ENCODE data around the gene VIM.

Gene VIM

DNA sequence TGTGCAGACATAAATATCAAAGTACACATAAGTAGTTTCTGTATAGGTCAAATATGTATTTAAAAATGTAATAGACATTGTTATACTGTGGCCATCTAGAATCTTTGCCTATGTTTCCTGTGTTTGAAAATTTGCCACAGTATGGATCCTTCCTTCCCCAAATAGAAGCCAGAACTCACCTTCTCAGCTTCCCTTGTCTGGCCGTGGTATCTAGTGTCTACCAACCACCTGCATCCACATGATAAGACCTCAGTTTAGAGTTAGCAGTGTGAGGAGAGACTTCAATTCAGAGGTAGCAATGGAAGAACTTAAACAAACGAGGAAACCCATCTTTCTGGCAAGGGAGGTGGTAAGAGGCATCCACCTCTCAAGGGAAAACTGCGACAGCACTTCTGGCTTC, 31.5 kb upstream of the VIM start:
- Histone ChIP-seq H3K27me3 (ENCODE audit: control insufficient read depth in 2 of 2, insufficient read depth in 2 of 2, low read length in 2 of 2) (no peaks in the 10 kb centered on the region), H3K4me1 (ENCODE audit: control insufficient read depth in 2 of 2, insufficient read depth in 2 of 2, low read length in 2 of 2) (peaks cover 0 to under 1% of the 10 kb centered on the region in 2 donors), H3K36me3 (ENCODE audit: control insufficient read depth in 2 of 2, insufficient read depth in 2 of 2, low read length in 2 of 2) (no peaks in the 10 kb centered on the region), H3K4me3 (ENCODE audit: low read length in 2 of 2) (no peak overlapping the region), H3K27ac (ENCODE audit: low read depth in 2 of 2, low read length in 2 of 2) (no peak overlapping the region), H3K9ac (ENCODE audit: low read depth in 1 of 2, low read length in 2 of 2) (no peak overlapping the region), H3K9me3 (ENCODE audit: control insufficient read depth in 2 of 2, low read length in 2 of 2) (no peaks in the 10 kb centered on the region)

DNA sequence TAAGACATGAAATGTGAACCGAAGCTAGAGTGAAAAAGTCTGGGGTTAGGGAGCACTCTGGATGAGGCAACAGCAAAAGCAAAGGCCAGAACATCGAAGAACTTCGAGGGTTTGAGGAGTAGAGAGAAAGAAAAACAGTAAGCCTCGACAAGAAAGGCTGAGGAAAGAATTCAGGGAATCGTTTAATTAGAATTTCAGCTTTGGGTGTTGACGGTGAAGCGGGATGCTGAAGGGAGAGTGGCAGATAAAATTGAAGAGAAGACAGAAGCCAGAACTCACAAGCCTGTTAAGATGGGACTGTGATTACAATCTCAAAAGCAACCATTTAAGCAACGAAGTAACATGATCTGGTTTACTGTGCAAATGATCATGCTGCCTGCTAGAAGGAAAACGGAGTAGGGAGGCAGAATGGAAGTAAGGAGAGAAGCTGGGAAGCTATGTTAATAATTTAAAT, 28.7 kb upstream of the VIM start:
- Histone ChIP-seq H3K36me3 (ENCODE audit: control insufficient read depth in 2 of 2, insufficient read depth in 2 of 2, low read length in 2 of 2) (no peaks in the 10 kb centered on the region), H3K4me3 (ENCODE audit: low read length in 2 of 2) (no peak overlapping the region), H3K27ac (ENCODE audit: low read depth in 2 of 2, low read length in 2 of 2) (peak overlapping the region; percentile 6 to 91), H3K9ac (ENCODE audit: low read depth in 1 of 2, low read length in 2 of 2) (peak overlapping the region in 1 of 2 donors; percentile 5), H3K27me3 (ENCODE audit: control insufficient read depth in 2 of 2, insufficient read depth in 2 of 2, low read length in 2 of 2) (no peaks in the 10 kb centered on the region), H3K9me3 (ENCODE audit: control insufficient read depth in 2 of 2, low read length in 2 of 2) (no peaks in the 10 kb centered on the region), H3K4me1 (ENCODE audit: control insufficient read depth in 2 of 2, insufficient read depth in 2 of 2, low read length in 2 of 2) (peaks cover 0 to 5% of the 10 kb centered on the region in 2 donors)

DNA sequence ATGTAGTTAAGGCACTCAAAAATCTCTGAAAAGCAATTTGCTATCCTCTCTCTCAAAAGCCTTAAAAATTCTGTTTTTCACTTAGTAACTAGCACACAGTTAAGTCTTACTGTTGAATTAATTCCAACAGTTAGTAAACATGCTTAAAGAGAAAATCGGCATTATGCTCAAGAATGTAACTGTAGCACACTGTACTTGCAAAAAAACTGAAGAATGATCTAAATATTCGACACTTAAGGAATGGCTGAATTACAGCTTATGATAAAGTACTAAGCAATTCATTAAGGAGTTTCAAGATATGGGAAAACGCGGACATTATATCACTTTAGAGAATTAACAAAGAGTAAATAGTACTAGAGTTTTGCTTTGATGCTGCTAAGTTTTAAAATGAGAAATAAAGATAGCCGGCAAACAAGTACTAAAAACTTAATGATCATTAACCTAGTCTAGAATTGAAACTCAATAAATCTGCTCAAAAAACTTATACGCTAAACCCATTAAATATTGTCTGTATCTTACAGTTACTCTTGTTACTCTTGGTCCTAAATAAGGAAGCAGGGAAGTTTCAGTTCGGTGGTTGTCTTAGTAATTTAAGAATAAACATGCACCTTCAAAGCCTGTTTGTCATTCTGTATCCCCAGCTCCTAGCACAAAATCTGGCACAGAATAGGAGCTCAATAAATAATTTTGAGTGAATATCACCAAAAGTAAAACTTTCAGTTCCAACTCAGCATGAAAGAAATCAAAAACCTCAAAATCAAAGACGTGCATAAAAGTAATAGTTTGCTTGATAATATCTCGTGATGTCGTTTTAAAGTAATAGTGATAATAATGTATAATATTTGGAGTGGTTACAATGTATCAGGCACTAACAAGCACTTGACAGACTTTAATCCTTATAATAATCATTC, 27.8 kb upstream of the VIM start:
- H3K27me3 ChIP-seq (ENCODE audit: control insufficient read depth in 2 of 2, insufficient read depth in 2 of 2, low read length in 2 of 2) = no peaks in the 10 kb centered on the region
- no peaks in the 10 kb centered on the region for H3K36me3 ChIP-seq (ENCODE audit: control insufficient read depth in 2 of 2, insufficient read depth in 2 of 2, low read length in 2 of 2)
- peaks cover 0 to 5% of the 10 kb centered on the region in 2 donors for H3K4me1 ChIP-seq (ENCODE audit: control insufficient read depth in 2 of 2, insufficient read depth in 2 of 2, low read length in 2 of 2)
- peak overlapping the region; percentile 91 to 96 for H3K27ac ChIP-seq (ENCODE audit: low read depth in 2 of 2, low read length in 2 of 2)
- no peaks in the 10 kb centered on the region for H3K9me3 ChIP-seq (ENCODE audit: control insufficient read depth in 2 of 2, low read length in 2 of 2)
- peak overlapping the region; percentile 86 to 87 for H3K9ac ChIP-seq (ENCODE audit: low read depth in 1 of 2, low read length in 2 of 2)
- peak overlapping the region; percentile 80 to 87 for H3K4me3 ChIP-seq (ENCODE audit: low read length in 2 of 2)

DNA sequence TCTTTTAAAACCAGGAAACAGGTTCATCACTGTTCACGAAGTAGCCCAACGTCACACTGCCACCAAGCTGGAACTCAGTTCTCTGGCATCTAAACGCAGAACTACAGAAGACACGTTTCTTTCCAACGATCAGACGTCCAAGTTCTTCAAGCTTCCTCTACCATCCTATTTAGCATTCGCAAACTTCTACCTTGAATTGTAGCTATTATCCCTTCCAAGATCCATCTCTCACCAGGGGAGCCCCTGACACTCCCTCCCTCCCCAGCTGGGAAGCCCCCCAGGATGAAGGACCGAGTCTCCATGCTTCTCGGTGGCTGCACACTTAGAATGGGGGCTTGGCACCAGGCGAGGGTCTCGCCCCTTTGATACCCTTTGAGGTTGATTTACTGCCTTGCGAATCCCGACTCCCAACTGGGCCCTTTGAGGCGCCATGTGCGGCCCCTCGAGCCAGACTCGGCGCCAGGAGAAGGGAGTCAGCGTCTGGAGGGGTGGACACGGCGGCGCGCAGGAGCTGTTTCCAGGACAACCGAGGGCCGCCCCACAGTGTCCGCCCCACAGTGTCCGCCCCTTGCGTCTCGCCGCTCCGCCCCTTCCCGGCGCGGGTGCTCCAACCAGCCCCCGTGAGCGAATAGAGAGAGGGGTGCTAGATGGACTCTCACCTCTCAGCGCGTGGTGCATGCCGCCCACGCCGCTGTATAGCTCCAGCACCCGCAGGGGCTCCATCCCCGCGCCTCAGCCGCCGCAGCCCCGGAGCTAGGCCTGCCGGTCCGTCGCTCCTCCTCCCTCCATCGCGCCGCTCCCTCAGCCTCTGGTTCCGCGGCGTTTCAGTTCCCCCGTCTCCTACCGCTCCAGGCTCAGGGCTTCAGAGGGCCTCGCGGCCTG, 26.9 kb upstream of the VIM start, which contains the start of gene TRDMT1:
TSS of gene TRDMT1 (minus strand) at position 761 of the 882 bp plus-strand sequence. CDS start at position 723, 38 bp downstream.
- Histone ChIP-seq H3K9ac (ENCODE audit: low read depth in 1 of 2, low read length in 2 of 2) (peak within 1 kb of the TSS; percentile 86 to 87), H3K4me3 (ENCODE audit: low read length in 2 of 2) (peak within 1 kb of the TSS; percentile 80 to 87), H3K27ac (ENCODE audit: low read depth in 2 of 2, low read length in 2 of 2) (peak within 1 kb of the TSS; percentile 91 to 96), H3K27me3 (ENCODE audit: control insufficient read depth in 2 of 2, insufficient read depth in 2 of 2, low read length in 2 of 2) (no peaks in the 10 kb centered on the region), H3K4me1 (ENCODE audit: control insufficient read depth in 2 of 2, insufficient read depth in 2 of 2, low read length in 2 of 2) (peaks cover 0 to 5% of the 10 kb centered on the region in 2 donors), H3K9me3 (ENCODE audit: control insufficient read depth in 2 of 2, low read length in 2 of 2) (no peaks in the 10 kb centered on the region), H3K36me3 (ENCODE audit: control insufficient read depth in 2 of 2, insufficient read depth in 2 of 2, low read length in 2 of 2) (no peaks in the 10 kb centered on the region)

DNA sequence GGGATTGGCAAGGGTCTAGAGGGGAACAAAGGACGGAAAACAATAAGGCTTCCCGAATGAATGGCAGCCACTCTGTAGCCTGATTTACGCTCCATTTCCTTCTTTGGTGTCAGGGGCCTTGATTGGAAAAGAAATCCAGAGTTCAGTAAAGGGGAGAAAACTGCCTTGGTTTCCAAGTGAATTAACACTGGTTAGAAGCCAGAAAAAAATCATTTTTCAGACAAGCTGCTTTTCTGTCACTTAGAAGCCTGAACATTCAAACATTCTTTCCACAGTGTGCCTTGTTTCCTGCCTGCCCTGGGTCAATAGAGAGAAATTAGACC, 26.3 kb upstream of the VIM start:
- H3K27me3 ChIP-seq (ENCODE audit: control insufficient read depth in 2 of 2, insufficient read depth in 2 of 2, low read length in 2 of 2) = no peaks in the 10 kb centered on the region
- H3K9ac ChIP-seq (ENCODE audit: low read depth in 1 of 2, low read length in 2 of 2) = peak overlapping the region; percentile 86 to 87
- no peaks in the 10 kb centered on the region for H3K36me3 ChIP-seq (ENCODE audit: control insufficient read depth in 2 of 2, insufficient read depth in 2 of 2, low read length in 2 of 2)
- H3K4me1 ChIP-seq (ENCODE audit: control insufficient read depth in 2 of 2, insufficient read depth in 2 of 2, low read length in 2 of 2) = peaks cover 0 to 5% of the 10 kb centered on the region in 2 donors
- H3K27ac ChIP-seq (ENCODE audit: low read depth in 2 of 2, low read length in 2 of 2) = peak overlapping the region; percentile 91 to 96
- no peaks in the 10 kb centered on the region for H3K9me3 ChIP-seq (ENCODE audit: control insufficient read depth in 2 of 2, low read length in 2 of 2)
- peak overlapping the region; percentile 80 to 87 for H3K4me3 ChIP-seq (ENCODE audit: low read length in 2 of 2)

DNA sequence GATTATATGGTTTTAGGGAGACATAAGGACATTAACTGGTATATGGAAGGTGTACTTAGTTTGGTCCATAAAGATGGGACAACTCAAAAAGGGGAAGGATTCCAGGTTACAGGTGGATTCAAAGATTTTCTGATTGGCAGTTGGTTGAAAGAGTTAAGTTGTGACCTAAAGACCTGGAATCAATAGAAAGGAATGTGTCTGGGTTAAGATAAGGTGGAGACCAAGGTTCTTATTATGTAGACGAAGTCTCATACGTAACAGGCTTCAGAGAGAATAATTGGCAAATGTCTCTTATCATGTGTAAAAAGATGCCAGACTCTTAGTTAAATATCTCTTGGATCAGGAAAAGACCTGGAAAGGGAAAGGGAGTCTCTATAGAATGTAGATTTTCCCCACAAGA, 25.5 kb upstream of the VIM start:
- Histone ChIP-seq H3K9ac (ENCODE audit: low read depth in 1 of 2, low read length in 2 of 2) (no peak overlapping the region), H3K36me3 (ENCODE audit: control insufficient read depth in 2 of 2, insufficient read depth in 2 of 2, low read length in 2 of 2) (no peaks in the 10 kb centered on the region), H3K4me3 (ENCODE audit: low read length in 2 of 2) (no peak overlapping the region), H3K4me1 (ENCODE audit: control insufficient read depth in 2 of 2, insufficient read depth in 2 of 2, low read length in 2 of 2) (peaks cover 0 to 5% of the 10 kb centered on the region in 2 donors), H3K27ac (ENCODE audit: low read depth in 2 of 2, low read length in 2 of 2) (no peak overlapping the region), H3K27me3 (ENCODE audit: control insufficient read depth in 2 of 2, insufficient read depth in 2 of 2, low read length in 2 of 2) (no peaks in the 10 kb centered on the region), H3K9me3 (ENCODE audit: control insufficient read depth in 2 of 2, low read length in 2 of 2) (no peaks in the 10 kb centered on the region)

DNA sequence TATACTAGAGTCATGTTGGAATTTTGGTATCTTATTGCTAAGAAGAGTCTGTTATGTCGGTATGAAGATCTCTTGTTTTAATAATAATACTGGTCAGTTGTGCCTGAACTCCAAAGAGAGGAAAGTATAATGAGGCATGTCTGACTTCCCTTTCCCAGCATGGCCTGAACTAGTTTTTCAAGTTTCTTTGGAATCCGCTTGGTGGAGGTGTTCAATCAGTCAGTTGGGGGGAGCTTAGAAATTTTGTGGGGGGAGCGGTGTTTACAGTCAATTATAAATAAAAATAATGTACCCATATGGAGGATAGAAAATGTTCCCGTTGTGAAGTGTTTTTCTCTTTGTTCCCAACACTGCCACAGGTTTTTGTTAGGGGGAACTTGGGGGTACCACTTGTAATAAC, 25.0 kb upstream of the VIM start:
- H3K9ac ChIP-seq (ENCODE audit: low read depth in 1 of 2, low read length in 2 of 2) = no peak overlapping the region
- no peaks in the 10 kb centered on the region for H3K36me3 ChIP-seq (ENCODE audit: control insufficient read depth in 2 of 2, insufficient read depth in 2 of 2, low read length in 2 of 2)
- no peak overlapping the region for H3K27ac ChIP-seq (ENCODE audit: low read depth in 2 of 2, low read length in 2 of 2)
- no peaks in the 10 kb centered on the region for H3K9me3 ChIP-seq (ENCODE audit: control insufficient read depth in 2 of 2, low read length in 2 of 2)
- no peak overlapping the region for H3K4me3 ChIP-seq (ENCODE audit: low read length in 2 of 2)
- H3K4me1 ChIP-seq (ENCODE audit: control insufficient read depth in 2 of 2, insufficient read depth in 2 of 2, low read length in 2 of 2) = peaks cover 0 to 5% of the 10 kb centered on the region in 2 donors
- no peaks in the 10 kb centered on the region for H3K27me3 ChIP-seq (ENCODE audit: control insufficient read depth in 2 of 2, insufficient read depth in 2 of 2, low read length in 2 of 2)

DNA sequence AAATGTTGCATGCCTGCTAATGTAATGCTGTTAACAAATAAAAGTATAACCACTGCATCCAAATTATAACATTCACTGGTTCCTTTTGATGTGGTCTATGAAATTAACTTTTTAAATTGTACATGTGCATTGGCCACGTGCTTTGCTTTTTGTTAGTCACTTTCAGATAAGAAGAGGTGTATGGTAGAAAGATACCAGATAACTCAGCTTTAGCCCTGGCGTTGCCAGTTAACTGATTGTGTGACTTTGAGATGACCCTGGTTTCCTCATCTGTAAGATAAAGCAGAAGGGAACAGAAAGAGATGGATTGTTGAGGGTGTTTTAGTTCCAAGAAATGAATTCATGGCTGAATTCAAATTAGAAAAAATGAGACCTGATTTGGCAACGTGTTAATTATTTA, 24.6 kb upstream of the VIM start:
- Histone ChIP-seq H3K4me3 (ENCODE audit: low read length in 2 of 2) (no peak overlapping the region), H3K36me3 (ENCODE audit: control insufficient read depth in 2 of 2, insufficient read depth in 2 of 2, low read length in 2 of 2) (no peaks in the 10 kb centered on the region), H3K27me3 (ENCODE audit: control insufficient read depth in 2 of 2, insufficient read depth in 2 of 2, low read length in 2 of 2) (no peaks in the 10 kb centered on the region), H3K4me1 (ENCODE audit: control insufficient read depth in 2 of 2, insufficient read depth in 2 of 2, low read length in 2 of 2) (peaks cover 0 to 5% of the 10 kb centered on the region in 2 donors), H3K9ac (ENCODE audit: low read depth in 1 of 2, low read length in 2 of 2) (no peak overlapping the region), H3K9me3 (ENCODE audit: control insufficient read depth in 2 of 2, low read length in 2 of 2) (no peaks in the 10 kb centered on the region), H3K27ac (ENCODE audit: low read depth in 2 of 2, low read length in 2 of 2) (no peak overlapping the region)

DNA sequence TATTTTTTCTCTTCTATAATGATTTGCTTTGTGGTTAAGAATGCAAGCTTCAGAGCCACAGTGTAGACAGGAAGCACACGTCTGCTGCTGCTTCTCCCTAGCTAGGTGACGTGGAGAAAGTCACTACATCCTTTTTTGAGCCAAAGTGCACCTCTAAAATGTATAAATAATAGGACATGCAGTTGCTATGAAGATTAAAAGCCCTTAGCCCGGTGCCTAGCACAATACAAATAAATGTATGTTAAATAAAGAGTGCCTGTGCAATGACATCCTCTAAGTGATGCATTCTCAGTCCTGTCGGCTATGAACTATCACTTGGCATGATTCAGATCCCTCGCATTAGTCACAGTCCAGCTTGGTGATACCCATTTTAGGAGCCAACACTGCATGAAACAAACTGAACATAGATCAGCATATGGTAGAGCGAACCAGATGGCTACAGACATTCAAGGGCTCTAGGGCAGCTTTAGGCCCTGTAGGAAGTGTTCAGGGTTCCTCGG, 21.8 kb upstream of the VIM start:
- no peak overlapping the region for H3K9ac ChIP-seq (ENCODE audit: low read depth in 1 of 2, low read length in 2 of 2)
- H3K9me3 ChIP-seq (ENCODE audit: control insufficient read depth in 2 of 2, low read length in 2 of 2) = no peaks in the 10 kb centered on the region
- peaks cover 0 to 5% of the 10 kb centered on the region in 2 donors for H3K4me1 ChIP-seq (ENCODE audit: control insufficient read depth in 2 of 2, insufficient read depth in 2 of 2, low read length in 2 of 2)
- H3K27ac ChIP-seq (ENCODE audit: low read depth in 2 of 2, low read length in 2 of 2) = peak overlapping the region; percentile 35 to 51
- no peaks in the 10 kb centered on the region for H3K27me3 ChIP-seq (ENCODE audit: control insufficient read depth in 2 of 2, insufficient read depth in 2 of 2, low read length in 2 of 2)
- no peaks in the 10 kb centered on the region for H3K36me3 ChIP-seq (ENCODE audit: control insufficient read depth in 2 of 2, insufficient read depth in 2 of 2, low read length in 2 of 2)
- no peak overlapping the region for H3K4me3 ChIP-seq (ENCODE audit: low read length in 2 of 2)

DNA sequence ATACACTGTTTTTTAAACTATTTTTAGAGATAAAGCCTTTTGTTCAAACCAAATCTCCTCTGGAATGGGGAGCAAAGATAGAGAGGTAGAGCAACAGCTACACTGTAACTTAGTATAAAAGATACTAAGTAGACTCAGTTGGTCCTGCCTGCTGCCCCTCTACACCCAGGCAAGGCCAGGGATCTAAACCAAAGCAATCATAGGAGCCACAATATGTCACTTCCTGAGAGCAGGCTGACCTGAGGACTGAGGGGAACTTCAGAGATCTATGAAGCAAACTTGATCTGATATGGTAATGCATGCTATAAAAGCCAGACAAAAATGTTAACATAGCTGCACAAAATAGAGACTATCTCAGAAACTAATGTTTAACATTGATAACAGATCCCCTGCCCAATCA, 19.6 kb upstream of the VIM start:
- Histone ChIP-seq H3K36me3 (ENCODE audit: control insufficient read depth in 2 of 2, insufficient read depth in 2 of 2, low read length in 2 of 2) (no peaks in the 10 kb centered on the region), H3K27ac (ENCODE audit: low read depth in 2 of 2, low read length in 2 of 2) (no peak overlapping the region), H3K9me3 (ENCODE audit: control insufficient read depth in 2 of 2, low read length in 2 of 2) (no peaks in the 10 kb centered on the region), H3K9ac (ENCODE audit: low read depth in 1 of 2, low read length in 2 of 2) (no peak overlapping the region), H3K4me3 (ENCODE audit: low read length in 2 of 2) (no peak overlapping the region), H3K27me3 (ENCODE audit: control insufficient read depth in 2 of 2, insufficient read depth in 2 of 2, low read length in 2 of 2) (no peaks in the 10 kb centered on the region), H3K4me1 (ENCODE audit: control insufficient read depth in 2 of 2, insufficient read depth in 2 of 2, low read length in 2 of 2) (no peaks in the 10 kb centered on the region)
